ENCODE results near the gene MB21D2.
A peak's percentile ranks its signal among the peaks of the same experiment; 100 is the strongest.

The MB21D2 gene

GRCh38 chr3:192830291-192831110, 87.2 kb downstream of the MB21D2 start:
- DNase-seq, result no peak

GRCh38 chr3:192827863-192828594, 89.6 kb downstream of the MB21D2 start:
- no peak for DNase-seq

GRCh38 chr3:192827208-192827607, 90.4 kb downstream of the MB21D2 start:
- DNase-seq, result no peak

GRCh38 chr3:192826214-192827006, 91.2 kb downstream of the MB21D2 start:
- no peak for DNase-seq

GRCh38 chr3:192825657-192826200, 91.9 kb downstream of the MB21D2 start:
- peak; percentile 75 for DNase-seq

- DNase-seq, result no peak
Observed at GRCh38 chr3:192825216-192825615, 92.4 kb downstream of the MB21D2 start.

GRCh38 chr3:192824313-192824712, 93.3 kb downstream of the MB21D2 start:
- no peak for DNase-seq

GRCh38 chr3:192821161-192821560, 96.5 kb downstream of the MB21D2 start:
- no peak for DNase-seq

GRCh38 chr3:192820161-192820560, 97.5 kb downstream of the MB21D2 start:
- no peak for DNase-seq

GRCh38 chr3:192819001-192819569, 98.6 kb downstream of the MB21D2 start:
- no peak for DNase-seq

GRCh38 chr3:192818126-192818525, 99.5 kb downstream of the MB21D2 start:
- DNase-seq, result no peak

GRCh38 chr3:192817506-192817905, 100.2 kb downstream of the MB21D2 start:
- no peak for DNase-seq

- no peak for DNase-seq
Observed at GRCh38 chr3:192817053-192817452, 100.6 kb downstream of the MB21D2 start.

GRCh38 chr3:192816351-192816750, 101.3 kb downstream of the MB21D2 start:
- DNase-seq, result peak; percentile 39

GRCh38 chr3:192812743-192813383, 104.8 kb downstream of the MB21D2 start:
- DNase-seq, result peak; percentile 32

GRCh38 chr3:192805711-192806110, 111.9 kb downstream of the MB21D2 start:
- DNase-seq, result no peak

GRCh38 chr3:192804502-192804901, 113.2 kb downstream of the MB21D2 start:
- no peak for DNase-seq

- DNase-seq, result peak; percentile 70
Observed at GRCh38 chr3:192802957-192803899, 114.4 kb downstream of the MB21D2 start.

- no peak for DNase-seq
Observed at GRCh38 chr3:192801985-192802384, 115.7 kb downstream of the MB21D2 start.

- no peak for DNase-seq
Observed at GRCh38 chr3:192799721-192800120, 117.9 kb downstream of the MB21D2 start.

- no peak for DNase-seq
Observed at GRCh38 chr3:192795021-192795420, 122.6 kb downstream of the MB21D2 start.

All from NCI-H1436 (cell line).